Spinal cord (tissue), 10 donors: ENCODE results near the gene PLS1. TPM values are rescaled to one million over a fixed set of nuclear protein-coding genes. Genes with fewer than 3 reads are reported as not detected.
"Not testable (repeated sequence)": the region's sequence is repeated elsewhere in the genome, so short reads cannot be mapped to it uniquely, and the experiment has no call there.

Source experiments
- DNase-seq, 6 donors: peaks; one replicate each; pipeline versions ENCODE4 v3.0.0 to v3.0.0-alpha.2; 2013 to 2015; ENCODE audit warnings: low spot score in 6 of 6, low read depth in 4 of 6
- H3K27ac ChIP-seq: one replicate; pipeline ENCODE4 v1.5.1; 2013; ENCODE audit warnings: low read depth, low read length, control low read depth
- H3K27me3 ChIP-seq: one replicate; pipeline ENCODE4 v1.6.1; 2013; ENCODE audit warnings: low read length; ENCODE audit not compliant: control insufficient read depth, insufficient read depth
- H3K36me3 ChIP-seq: one replicate; pipeline ENCODE4 v1.6.1; 2013; ENCODE audit warnings: low read length; ENCODE audit not compliant: control insufficient read depth, insufficient read depth
- H3K4me1 ChIP-seq: one replicate; pipeline ENCODE4 v1.6.1; 2013; ENCODE audit warnings: low read length; ENCODE audit not compliant: control insufficient read depth, insufficient read depth
- H3K4me3 ChIP-seq: one replicate; pipeline ENCODE4 v1.5.1; 2013; ENCODE audit warnings: low read depth, low read length, control low read depth
- H3K9me3 ChIP-seq: one replicate; pipeline ENCODE4 v1.6.1; 2013; ENCODE audit warnings: low read length; ENCODE audit not compliant: control insufficient read depth, insufficient read depth
- WGBS: methylation state at CpG from one replicate; pipeline ENCODE4 v1.1.5; 2013; ENCODE audit warnings: missing lambda C conversion rate; ENCODE audit not compliant: insufficient coverage; 5-methylcytosine and 5-hydroxymethylcytosine counted together
- polyA plus RNA-seq, 2 donors: library from polyadenylated mRNA; unstranded; fragments of 120-200 nt; gene quantifications; one replicate each; pipeline ENCODE4 v1.2.1, GENCODE V29; 2013; ENCODE audit not compliant: insufficient read length in 2 of 2
- total RNA-seq, 2 donors: library from RNA; depleted of rRNA in 1 of 2; stranded (reverse); fragments of 120-200 nt in 1 of 2; fragments of >200 nt in 1 of 2; gene quantifications; one replicate each; pipeline versions ENCODE4 v1.2.3 to v1.2.4, GENCODE V29; 2013 to 2014
- donor health status: healthy.

Gene PLS1
- total and polyA plus RNA-seq, 4 donors: 3.1 to 4.7 (median 3.6) TPM

GRCh38 chr3:142726017-142726416 is 129.8 kb downstream of the PLS1 start:
- Histone ChIP-seq H3K4me1 (peaks cover 4% of the 10 kb centered on the region), H3K27me3 (no peaks in the 10 kb centered on the region), H3K36me3 (peaks cover 2% of the 10 kb centered on the region), H3K9me3 (no peaks in the 10 kb centered on the region), H3K4me3 (no peak overlapping the region), H3K27ac (no peak overlapping the region)
- WGBS: no CpG with 5 or more reads among the region's 1 CpG
- DNase-seq: no peak

- Histone ChIP-seq H3K4me1 (no peaks in the 10 kb centered on the region), H3K36me3 (peaks cover 2% of the 10 kb centered on the region), H3K27ac (no peak overlapping the region), H3K27me3 (no peaks in the 10 kb centered on the region), H3K9me3 (no peaks in the 10 kb centered on the region), H3K4me3 (no peak overlapping the region)
- no peak for DNase-seq
- 91% methylated on average over 3 of the region's 3 CpGs for WGBS
Measured at GRCh38 chr3:142732066-142732465, 135.9 kb downstream of the PLS1 start.

- Histone ChIP-seq H3K36me3 (no peaks in the 10 kb centered on the region), H3K27me3 (no peaks in the 10 kb centered on the region), H3K4me3 (no peak overlapping the region), H3K27ac (no peak overlapping the region), H3K9me3 (no peaks in the 10 kb centered on the region), H3K4me1 (no peaks in the 10 kb centered on the region)
- WGBS: no CpG with 5 or more reads among the region's 2 CpGs
- DNase-seq: no peak
Measured at GRCh38 chr3:142734834-142735233, 138.6 kb downstream of the PLS1 start.

GRCh38 chr3:142735462-142735861 is 139.3 kb downstream of the PLS1 start:
- H3K27ac ChIP-seq: no peak overlapping the region
- H3K4me3 ChIP-seq: no peak overlapping the region
- no peaks in the 10 kb centered on the region for H3K9me3 ChIP-seq
- H3K27me3 ChIP-seq: no peaks in the 10 kb centered on the region
- H3K36me3 ChIP-seq: no peaks in the 10 kb centered on the region
- no peaks in the 10 kb centered on the region for H3K4me1 ChIP-seq
- peak in 2 of 6 donors; percentile 3 to 11 for DNase-seq

GRCh38 chr3:142738396-142738795 is 142.2 kb downstream of the PLS1 start:
- Histone ChIP-seq H3K4me1 (no peaks in the 10 kb centered on the region), H3K27me3 (no peaks in the 10 kb centered on the region), H3K4me3 (no peak overlapping the region), H3K36me3 (no peaks in the 10 kb centered on the region), H3K27ac (no peak overlapping the region), H3K9me3 (no peaks in the 10 kb centered on the region)
- no peak for DNase-seq

- H3K9me3 ChIP-seq: no peaks in the 10 kb centered on the region
- H3K27me3 ChIP-seq: no peaks in the 10 kb centered on the region
- H3K27ac ChIP-seq: no peak overlapping the region
- H3K4me1 ChIP-seq: no peaks in the 10 kb centered on the region
- 93% methylated on average over 3 of the region's 7 CpGs for WGBS
- H3K36me3 ChIP-seq: no peaks in the 10 kb centered on the region
- DNase-seq: no peak
- H3K4me3 ChIP-seq: no peak overlapping the region
Measured at GRCh38 chr3:142746646-142747045, 150.5 kb downstream of the PLS1 start.

GRCh38 chr3:142750531-142750930 is 154.3 kb downstream of the PLS1 start:
- H3K27me3 ChIP-seq, H3K4me1 ChIP-seq, H3K36me3 ChIP-seq, H3K27ac ChIP-seq, H3K4me3 ChIP-seq, DNase-seq, H3K9me3 ChIP-seq: not testable (repeated sequence)
- WGBS: no CpG with 5 or more reads among the region's 4 CpGs

GRCh38 chr3:142752605-142753004 is 156.4 kb downstream of the PLS1 start:
- WGBS: no CpG with 5 or more reads among the region's 4 CpGs
- H3K4me3 ChIP-seq, H3K4me1 ChIP-seq, H3K27ac ChIP-seq, H3K36me3 ChIP-seq, H3K9me3 ChIP-seq, DNase-seq, H3K27me3 ChIP-seq: not testable (repeated sequence)

GRCh38 chr3:142754494-142754893 is 158.3 kb downstream of the PLS1 start:
- 100% methylated on average over 1 of the region's 1 CpG for WGBS
- no peaks in the 10 kb centered on the region for H3K9me3 ChIP-seq
- no peaks in the 10 kb centered on the region for H3K36me3 ChIP-seq
- H3K27ac ChIP-seq: no peak overlapping the region
- H3K4me3 ChIP-seq: no peak overlapping the region
- H3K27me3 ChIP-seq: no peaks in the 10 kb centered on the region
- DNase-seq: no peak
- no peaks in the 10 kb centered on the region for H3K4me1 ChIP-seq
